ENCODE results near the gene TRPC3. TPM values are rescaled to one million over a fixed set of nuclear protein-coding genes. Genes with fewer than 3 reads are reported as not detected.

Gene TRPC3
- total and polyA plus RNA-seq, 2 experiments from 2014 or later: 0.22 TPM; not detected in 1

- no peaks in the 10 kb centered on the region for H3K9me2 ChIP-seq (ENCODE audit: insufficient read depth)
- peaks cover 5% of the 10 kb centered on the region for H3K27me3 ChIP-seq (replicated peaks; ENCODE audit: insufficient read depth)
- no peaks in the 10 kb centered on the region for H4K20me1 ChIP-seq (ENCODE audit: insufficient read depth)
- H3K4me1 ChIP-seq (ENCODE audit: insufficient read depth): no peaks in the 10 kb centered on the region
- no peak for DNase-seq
- in situ Hi-C loops (cut with MboI): loop anchor here (25.0 kb wide), 1 partner anchor 681 kb away; no protein-coding TSS in a partner anchor
- H3K9me3 ChIP-seq (ENCODE audit: low read depth): no peaks in the 10 kb centered on the region
- H2AFZ ChIP-seq: no peak overlapping the region
- no peak for TF ChIP-seq EZH2phosphoT487 (IDR thresholded peaks at IDR 0.05; ENCODE audit: insufficient read depth, low read depth)
- TF ChIP-seq EZH2 (IDR thresholded peaks at IDR 0.05; ENCODE audit: insufficient read depth, poor library complexity, severe bottlenecking): no peak
- no peaks in the 10 kb centered on the region for H3K79me2 ChIP-seq (ENCODE audit: insufficient read depth)
- 40 to 55% methylated on average over 3 of the region's 3 CpGs for WGBS, 2 experiments (ENCODE audit: low coverage in 1 of 2, low lambda C conversion rate in 2 of 2, missing lambda C conversion rate in 2 of 2)
- no peak overlapping the region for H3K4me3 ChIP-seq
- no peak overlapping the region for H3K4me2 ChIP-seq (ENCODE audit: unreplicated experiment)
- no peaks in the 10 kb centered on the region for H3F3A ChIP-seq (ENCODE audit: insufficient read depth)
- no peaks in the 10 kb centered on the region for H3K36me3 ChIP-seq (ENCODE audit: low read depth)
- no peak overlapping the region for H3K27ac ChIP-seq
- H3K9ac ChIP-seq: no peak overlapping the region
Measured at GRCh38 chr4:121881158-121881557, 70.7 kb downstream of the TRPC3 start.

GRCh38 chr4:121879135-121879534 lies 72.7 kb downstream of the TRPC3 start:
- in situ Hi-C loops (cut with MboI): loop anchor here (25.0 kb wide), 1 partner anchor 683 kb away; no protein-coding TSS in a partner anchor
- TF ChIP-seq EZH2phosphoT487 (IDR thresholded peaks at IDR 0.05; ENCODE audit: insufficient read depth, low read depth) (no peak), EZH2 (IDR thresholded peaks at IDR 0.05; ENCODE audit: insufficient read depth, poor library complexity, severe bottlenecking) (no peak)
- no peak overlapping the region for H3K9ac ChIP-seq
- DNase-seq: no peak
- peaks cover 5% of the 10 kb centered on the region for H3K27me3 ChIP-seq (replicated peaks; ENCODE audit: insufficient read depth)
- no peaks in the 10 kb centered on the region for H3F3A ChIP-seq (ENCODE audit: insufficient read depth)
- no peak overlapping the region for H3K4me3 ChIP-seq
- no peak overlapping the region for H3K27ac ChIP-seq
- no peaks in the 10 kb centered on the region for H3K36me3 ChIP-seq (ENCODE audit: low read depth)
- H3K79me2 ChIP-seq (ENCODE audit: insufficient read depth): no peaks in the 10 kb centered on the region
- H2AFZ ChIP-seq: no peak overlapping the region
- H3K4me2 ChIP-seq (ENCODE audit: unreplicated experiment): no peak overlapping the region
- no peaks in the 10 kb centered on the region for H3K9me2 ChIP-seq (ENCODE audit: insufficient read depth)
- H3K4me1 ChIP-seq (ENCODE audit: insufficient read depth): no peaks in the 10 kb centered on the region
- H3K9me3 ChIP-seq (ENCODE audit: low read depth): no peaks in the 10 kb centered on the region
- no peaks in the 10 kb centered on the region for H4K20me1 ChIP-seq (ENCODE audit: insufficient read depth)

- 36 to 38% methylated on average over 4 of the region's 4 CpGs for WGBS, 2 experiments (ENCODE audit: low coverage in 1 of 2, low lambda C conversion rate in 2 of 2, missing lambda C conversion rate in 2 of 2)
- no peak overlapping the region for H2AFZ ChIP-seq
- H3K9me3 ChIP-seq (ENCODE audit: low read depth): no peaks in the 10 kb centered on the region
- H3K4me3 ChIP-seq: no peak overlapping the region
- no peak overlapping the region for H3K27ac ChIP-seq
- DNase-seq: no peak
- peaks cover 5% of the 10 kb centered on the region for H3K27me3 ChIP-seq (replicated peaks; ENCODE audit: insufficient read depth)
- no peaks in the 10 kb centered on the region for H3K79me2 ChIP-seq (ENCODE audit: insufficient read depth)
- in situ Hi-C loops (cut with MboI): loop anchor here (25.0 kb wide), 1 partner anchor 685 kb away; no protein-coding TSS in a partner anchor
- no peaks in the 10 kb centered on the region for H3K36me3 ChIP-seq (ENCODE audit: low read depth)
- no peaks in the 10 kb centered on the region for H4K20me1 ChIP-seq (ENCODE audit: insufficient read depth)
- no peaks in the 10 kb centered on the region for H3K9me2 ChIP-seq (ENCODE audit: insufficient read depth)
- H3K4me2 ChIP-seq (ENCODE audit: unreplicated experiment): no peak overlapping the region
- H3K9ac ChIP-seq: no peak overlapping the region
- TF ChIP-seq EZH2phosphoT487 (IDR thresholded peaks at IDR 0.05; ENCODE audit: insufficient read depth, low read depth): no peak
- no peaks in the 10 kb centered on the region for H3K4me1 ChIP-seq (ENCODE audit: insufficient read depth)
- no peaks in the 10 kb centered on the region for H3F3A ChIP-seq (ENCODE audit: insufficient read depth)
Measured at GRCh38 chr4:121877041-121877773, 74.7 kb downstream of the TRPC3 start.

- H3K9ac ChIP-seq: no peak overlapping the region
- H3K27ac ChIP-seq: no peak overlapping the region
- H3K9me2 ChIP-seq (ENCODE audit: insufficient read depth): no peaks in the 10 kb centered on the region
- TF ChIP-seq EZH2 (IDR thresholded peaks at IDR 0.05; ENCODE audit: insufficient read depth, poor library complexity, severe bottlenecking) (no peak), EZH2phosphoT487 (IDR thresholded peaks at IDR 0.05; ENCODE audit: insufficient read depth, low read depth) (no peak)
- no peak overlapping the region for H3K4me2 ChIP-seq (ENCODE audit: unreplicated experiment)
- no peak overlapping the region for H3K4me3 ChIP-seq
- in situ Hi-C loops (cut with MboI): loop anchor here (25.0 kb wide), 1 partner anchor 686 kb away; no protein-coding TSS in a partner anchor
- no peak for DNase-seq
- no peaks in the 10 kb centered on the region for H4K20me1 ChIP-seq (ENCODE audit: insufficient read depth)
- no peaks in the 10 kb centered on the region for H3K9me3 ChIP-seq (ENCODE audit: low read depth)
- WGBS, 2 experiments (ENCODE audit: low coverage in 1 of 2, low lambda C conversion rate in 2 of 2, missing lambda C conversion rate in 2 of 2): 77 to 81% methylated on average over 6 of the region's 6 CpGs
- no peaks in the 10 kb centered on the region for H3K4me1 ChIP-seq (ENCODE audit: insufficient read depth)
- H3K36me3 ChIP-seq (ENCODE audit: low read depth): no peaks in the 10 kb centered on the region
- no peaks in the 10 kb centered on the region for H3K79me2 ChIP-seq (ENCODE audit: insufficient read depth)
- H2AFZ ChIP-seq: no peak overlapping the region
- peaks cover 5% of the 10 kb centered on the region for H3K27me3 ChIP-seq (replicated peaks; ENCODE audit: insufficient read depth)
- H3F3A ChIP-seq (ENCODE audit: insufficient read depth): no peaks in the 10 kb centered on the region
Measured at GRCh38 chr4:121876070-121876469, 75.8 kb downstream of the TRPC3 start.

Measured in GM23248 (cell line).